Stimulated activated CD8-positive, alpha-beta memory T cell treated with anti-CD3 and anti-CD28 coated beads, Interleukin-7, amount 100 ng/mL, for 48 hours (primary cell): Measurements from ENCODE around the gene AOPEP.
"Not testable (repeated sequence)": the region's sequence is repeated elsewhere in the genome, so short reads cannot be mapped to it uniquely, and the experiment has no call there.

Experiments used
- DNase-seq, 2 donors: peaks; one replicate each; pipeline ENCODE4 v3.0.0-alpha.2; 2020; ENCODE audit warnings: low read depth in 1 of 2; ENCODE audit errors: extremely low read depth in 1 of 2

The AOPEP gene

DNA sequence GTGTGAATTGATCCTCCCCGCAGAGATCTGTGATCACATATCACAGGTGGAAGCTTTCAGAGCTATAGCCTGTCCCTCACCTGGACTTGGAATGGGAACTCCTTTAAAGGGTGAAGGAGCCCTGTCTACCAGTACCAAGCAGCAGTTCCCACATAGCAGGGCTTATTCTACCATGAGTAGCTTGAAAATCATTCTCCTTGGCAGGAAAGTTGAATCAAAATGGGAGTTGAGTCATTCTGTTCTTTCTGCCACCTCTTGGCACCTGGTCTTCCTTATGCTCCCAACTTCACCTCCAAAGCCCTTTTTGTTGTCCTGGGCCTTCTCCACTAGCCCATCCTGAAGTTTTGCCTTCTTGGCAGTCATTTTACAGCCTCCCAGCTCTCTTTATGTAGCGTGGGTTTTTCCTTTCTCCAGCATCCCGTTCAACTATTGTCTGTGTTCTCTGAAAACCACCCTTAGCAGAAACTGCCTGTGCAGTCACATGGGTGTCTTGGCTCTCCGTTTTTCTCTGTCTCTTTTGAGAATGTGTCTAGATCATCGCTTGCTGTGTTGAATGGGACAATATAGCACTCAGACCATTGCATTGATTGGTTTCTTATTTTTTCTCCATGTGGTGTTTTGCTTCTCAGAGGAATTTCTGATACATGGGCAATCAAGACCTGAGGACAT, 222.2 kb downstream of the AOPEP start:
- DNase-seq: no peak

DNA sequence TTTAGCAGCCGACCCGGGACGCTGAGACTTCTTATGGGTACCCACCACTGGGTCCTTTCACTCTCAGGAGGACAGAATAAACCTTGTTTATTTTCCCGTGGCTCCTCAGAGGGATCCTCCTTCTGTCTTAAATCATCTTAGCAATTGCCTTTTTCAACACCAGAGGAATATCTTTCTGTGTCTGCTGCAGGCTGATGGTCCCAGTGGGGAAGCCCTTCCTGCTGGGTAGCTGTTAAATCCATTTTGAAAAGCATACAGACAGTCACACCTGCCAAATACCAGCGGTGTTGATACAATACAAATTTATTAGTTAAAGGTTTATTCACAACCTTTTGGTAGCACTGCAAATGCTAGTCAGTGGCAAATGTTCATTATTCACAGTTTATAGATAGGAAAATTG, 222.9 kb downstream of the AOPEP start:
- DNase-seq: no peak

GRCh38 chr9:94950040-94950578, 223.6 kb downstream of the AOPEP start:
- no peak for DNase-seq

DNA sequence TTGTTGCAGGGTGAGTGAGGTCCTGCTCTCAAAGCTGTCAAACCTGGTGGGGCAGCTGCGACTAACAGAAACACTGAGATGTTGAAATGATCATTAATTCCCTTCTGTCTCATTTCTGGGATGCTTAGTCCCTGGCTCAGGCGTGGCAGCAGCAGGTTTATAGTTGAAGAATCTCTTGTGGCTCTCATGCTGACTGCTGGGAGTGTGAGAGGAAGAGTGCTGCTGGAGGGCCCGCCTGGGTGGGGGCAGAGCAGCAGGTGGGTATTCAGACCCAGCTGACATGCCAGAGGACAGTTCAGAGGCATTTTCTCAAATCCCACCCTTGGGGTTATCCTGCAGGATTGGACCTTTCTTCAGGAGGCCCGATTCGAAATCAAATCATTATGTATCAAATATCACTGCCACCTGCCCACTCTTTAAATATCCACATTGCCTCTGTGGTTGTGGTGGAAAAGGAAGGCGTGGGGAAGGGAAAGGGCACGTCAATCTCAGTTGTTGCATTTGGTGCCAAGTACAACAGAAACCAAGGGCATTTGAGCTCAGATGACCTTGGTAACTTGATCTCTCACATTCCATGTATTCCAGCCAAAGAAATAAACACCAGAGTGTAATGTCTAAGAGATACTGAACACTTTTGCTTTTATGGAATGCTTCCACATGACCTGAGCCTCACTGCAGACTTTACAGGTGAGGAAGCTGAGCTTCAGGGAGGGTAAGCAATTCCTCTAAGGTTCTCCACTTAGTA, 224.3 kb downstream of the AOPEP start:
- DNase-seq: no peak

- no peak for DNase-seq
These were observed 225.0 kb downstream of the AOPEP start for GRCh38 chr9:94951324-94952135.

DNA sequence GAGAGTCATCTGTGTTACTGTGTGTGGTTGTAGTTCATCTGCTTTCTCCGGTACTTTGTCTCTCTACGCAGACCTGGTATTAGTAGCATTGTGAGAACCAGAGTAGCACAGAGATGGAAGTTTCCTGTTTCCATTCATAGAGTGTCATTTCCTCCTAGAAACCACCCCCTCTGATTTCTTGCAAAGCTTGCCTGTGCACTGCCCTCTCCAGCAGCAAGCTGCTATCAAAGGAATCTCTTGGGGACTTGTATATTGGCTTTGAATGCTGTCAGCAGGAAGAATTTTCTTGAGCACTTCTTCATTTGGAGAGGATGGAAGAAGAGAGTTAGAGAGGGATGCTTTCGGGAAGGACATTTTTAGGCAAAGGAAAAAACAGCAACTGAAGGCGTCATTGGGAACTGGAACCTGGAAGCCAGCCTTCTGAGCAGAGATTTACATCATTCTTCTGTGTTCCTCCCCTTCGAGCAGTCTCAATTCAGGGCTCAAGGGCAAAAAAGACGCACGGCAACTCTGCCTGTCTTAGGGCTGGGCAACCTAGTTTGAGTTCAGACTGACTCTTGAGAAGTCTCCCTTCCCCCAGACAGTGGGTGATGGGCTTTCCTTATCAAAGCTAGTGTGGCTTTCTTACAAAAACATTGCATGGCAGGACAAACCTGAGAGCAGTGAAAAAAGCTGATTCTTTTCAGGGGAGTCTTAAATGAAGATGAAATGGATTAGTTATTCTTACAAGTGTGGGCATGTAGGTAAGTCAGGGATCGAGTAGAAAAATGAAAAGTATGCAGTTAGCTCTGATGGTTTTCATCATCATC, 226.3 kb downstream of the AOPEP start:
- no peak for DNase-seq

- DNase-seq: no peak
These were observed 230.2 kb downstream of the AOPEP start for GRCh38 chr9:94956731-94957130.

GRCh38 chr9:94960964-94961363, 234.5 kb downstream of the AOPEP start:
- DNase-seq: no peak

GRCh38 chr9:94961870-94962269, 235.4 kb downstream of the AOPEP start:
- no peak for DNase-seq

- DNase-seq: not testable (repeated sequence)
These were observed 239.1 kb downstream of the AOPEP start for GRCh38 chr9:94965631-94966030.

GRCh38 chr9:94966046-94966445, 239.5 kb downstream of the AOPEP start:
- not testable (repeated sequence) for DNase-seq

DNA sequence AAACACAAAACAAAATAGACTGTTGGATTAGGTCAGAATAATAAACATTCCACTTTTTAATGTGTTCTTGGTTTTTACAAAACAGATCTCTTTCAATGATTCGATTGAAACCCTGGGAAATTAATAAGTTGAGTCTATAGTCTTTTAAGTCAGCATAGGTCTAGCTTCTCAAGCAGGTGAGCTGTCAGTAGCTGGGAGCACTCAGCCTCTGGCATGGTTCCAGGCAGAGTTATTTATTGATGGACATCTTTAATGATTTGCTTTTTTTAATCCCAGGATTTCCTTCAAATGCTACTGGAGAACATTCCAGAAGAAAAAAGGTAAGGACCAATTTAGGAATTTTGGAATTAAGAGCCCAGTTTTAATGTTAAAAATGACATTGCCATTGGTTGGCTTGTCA, 241.0 kb downstream of the AOPEP start:
- DNase-seq: no peak

- DNase-seq: no peak
These were observed 245.1 kb downstream of the AOPEP start for GRCh38 chr9:94971378-94972131.

- no peak for DNase-seq
These were observed 247.0 kb downstream of the AOPEP start for GRCh38 chr9:94973451-94973941.

GRCh38 chr9:94974154-94974879, 247.8 kb downstream of the AOPEP start:
- DNase-seq: no peak

- DNase-seq: no peak
These were observed 249.0 kb downstream of the AOPEP start for GRCh38 chr9:94975480-94975879.

DNA sequence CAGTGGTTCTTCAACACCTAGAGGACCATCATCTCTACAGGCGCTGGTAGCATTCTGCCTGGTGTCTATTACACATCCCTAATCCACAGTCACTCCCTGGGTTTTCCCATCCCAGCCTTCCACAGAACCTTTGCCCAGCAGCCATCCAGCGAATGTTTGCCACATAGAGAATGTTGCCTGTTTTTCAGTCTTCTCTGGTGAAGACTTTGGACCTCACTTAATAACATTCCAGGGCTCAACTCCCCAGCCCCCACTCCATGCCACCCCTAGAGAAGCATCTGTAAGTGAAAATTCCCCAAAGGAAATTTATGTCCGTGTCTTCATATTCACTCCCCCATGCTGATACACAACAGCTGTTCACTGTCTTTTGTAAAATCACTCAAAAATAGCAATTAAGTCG, 249.6 kb downstream of the AOPEP start:
- DNase-seq: no peak

DNA sequence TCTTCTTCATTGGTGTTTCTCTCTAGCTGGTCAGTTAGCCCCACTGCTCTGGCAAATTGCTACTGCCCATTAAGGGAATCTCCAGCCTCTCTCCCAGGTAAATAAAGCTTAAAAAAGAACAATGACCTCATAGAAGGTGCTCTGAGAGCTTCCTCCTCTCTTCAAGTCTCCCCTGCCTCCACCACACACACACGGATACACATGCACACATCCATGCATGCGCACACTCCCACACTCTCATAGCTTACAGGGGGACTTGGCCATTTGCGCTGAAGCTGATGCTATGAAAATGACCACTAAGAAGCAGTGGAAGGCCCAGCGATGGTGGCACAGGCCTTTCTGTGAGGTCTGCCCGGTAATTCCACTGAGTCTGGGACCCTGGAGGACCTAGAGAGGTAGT, 250.9 kb downstream of the AOPEP start:
- no peak for DNase-seq

GRCh38 chr9:94979904-94980507, 253.5 kb downstream of the AOPEP start:
- no peak for DNase-seq
